K562 (cell line): ENCODE results near the gene MDC1. TPM values are rescaled to one million over a fixed set of nuclear protein-coding genes. Genes with fewer than 3 reads are reported as not detected.

Experiments used
- ARID3B ChIP-seq: fragments of 250-450 bp; sonication (Bioruptor Pico); IDR thresholded peaks from 2 replicates; pipeline ENCODE4 v1.4.0; 2020; ENCODE audit warnings: borderline replicate concordance
- ATF1 ChIP-seq, 2 experiments: fragments of 450-650 bp in 1 of 2; IDR thresholded peaks; 2 replicates each; pipeline ENCODE4 v1.6.1; 2016; ENCODE audit warnings: missing compliant biosample characterization in 1 of 2, missing genetic modification characterization in 1 of 2
- CBX1 ChIP-seq: sonication (generic); IDR thresholded peaks from 2 replicates; pipeline ENCODE4 v1.6.1; 2016; ENCODE audit warnings: antibody characterized with exemption, low read depth, mild to moderate bottlenecking
- EHMT2 ChIP-seq: fragments of 450-650 bp; IDR thresholded peaks from 2 replicates; pipeline ENCODE4 v1.6.1; 2018; ENCODE audit warnings: antibody characterized with exemption
- ELF4 ChIP-seq: fragments of 450-650 bp; formaldehyde crosslinking; IDR thresholded peaks from 2 replicates; pipeline ENCODE4 v1.4.0; 2022; ENCODE audit warnings: missing genetic modification characterization
- ETV1 ChIP-seq: fragments of 450-650 bp; conservative IDR thresholded peaks from 2 replicates; pipeline ENCODE4 v1.6.1; 2016; ENCODE audit warnings: missing genetic modification characterization, control low read depth, low read depth, missing compliant biosample characterization
- FOXA1 ChIP-seq: fragments of 450-650 bp; IDR thresholded peaks from 2 replicates; pipeline ENCODE4 v1.6.1; 2016; ENCODE audit warnings: mild to moderate bottlenecking, borderline replicate concordance
- FUS ChIP-seq: fragments of 200-400 bp; formaldehyde crosslinking; optimal IDR thresholded peaks from 2 replicates; pipeline ENCODE3; 2017; ENCODE audit warnings: low read depth, low read length
- HMG20B ChIP-seq: fragments of 250-450 bp; sonication (Bioruptor Pico); IDR thresholded peaks from 2 replicates; pipeline ENCODE4 v1.5.0; 2021; ENCODE audit warnings: mild to moderate bottlenecking
- HNRNPUL1 ChIP-seq: fragments of 200-400 bp; formaldehyde crosslinking; IDR thresholded peaks from 2 replicates; pipeline ENCODE4 v1.6.1; 2017; ENCODE audit warnings: low read length
- KHSRP ChIP-seq: fragments of 450-650 bp; IDR thresholded peaks from 2 replicates; pipeline ENCODE4 v1.6.1; 2017
- MEF2A ChIP-seq: IDR thresholded peaks from 2 replicates; pipeline ENCODE4 v1.6.1; 2011; ENCODE audit warnings: low read depth, mild to moderate bottlenecking, low read length, moderate library complexity; ENCODE audit not compliant: control insufficient read depth
- NR1H2 ChIP-seq: sonication (generic); formaldehyde crosslinking; IDR thresholded peaks from 2 replicates; pipeline ENCODE4 v1.4.0; 2020; ENCODE audit warnings: mild to moderate bottlenecking, missing genetic modification reagents
- RBM34 ChIP-seq: fragments of 200-400 bp; formaldehyde crosslinking; IDR thresholded peaks from 2 replicates; pipeline ENCODE4 v1.6.1; 2018; ENCODE audit warnings: low read length, borderline replicate concordance; ENCODE audit not compliant: insufficient read depth
- RHOXF2B ChIP-seq: fragments of 250-450 bp; sonication (Bioruptor Pico); conservative IDR thresholded peaks from 2 replicates; pipeline ENCODE4 v1.5.1; 2021
- SMARCE1 ChIP-seq: fragments of 450-650 bp; IDR thresholded peaks from 2 replicates; pipeline ENCODE4 v1.7.1; 2016; ENCODE audit warnings: mild to moderate bottlenecking
- TARDBP ChIP-seq: fragments of 450-650 bp; IDR thresholded peaks from 2 replicates; pipeline ENCODE4 v1.6.1; 2016
- ZC3H8 ChIP-seq: fragments of 450-650 bp; IDR thresholded peaks from 2 replicates; pipeline ENCODE4 v1.6.1; 2017
- ZFX ChIP-seq: sonication (generic); formaldehyde crosslinking; IDR thresholded peaks from 2 replicates; pipeline ENCODE4 v1.8.0; 2022; ENCODE audit warnings: mild to moderate bottlenecking, missing genetic modification reagents, moderate library complexity
- ZNF239 ChIP-seq: fragments of 250-450 bp; sonication (Bioruptor Pico); IDR thresholded peaks from 2 replicates; pipeline ENCODE4 v1.4.0; 2020; ENCODE audit warnings: mild to moderate bottlenecking
- ZNF282 ChIP-seq: sonication (generic); formaldehyde crosslinking; IDR thresholded peaks from 2 replicates; pipeline ENCODE4 v1.8.1; 2023; ENCODE audit warnings: missing genetic modification reagents
- ZNF407 ChIP-seq: fragments of 450-650 bp; IDR thresholded peaks from 2 replicates; pipeline ENCODE4 v1.6.1; 2016; ENCODE audit warnings: low read depth
- ZNF408 ChIP-seq: fragments of 250-450 bp; sonication (Bioruptor Pico); IDR thresholded peaks from 2 replicates; pipeline ENCODE4 v1.4.0; 2020; ENCODE audit warnings: low read depth, mild to moderate bottlenecking, moderate library complexity
- ZSCAN29 ChIP-seq: fragments of 450-650 bp; IDR thresholded peaks from 2 replicates; pipeline ENCODE4 v1.6.1; 2017
- polyA plus RNA-seq, 8 experiments: library from polyadenylated mRNA; depleted of rRNA in 4 of 8; stranded (reverse) in 5 of 8; unstranded in 3 of 8; fragments of >200 nt; fragmentation: Nextera tagmentation in 2 of 8; fragmentation: Illumina TruSeq in 1 of 8; extraction: Ambion mirVana in 2 of 8; extraction: Trizol in 1 of 8; gene quantifications; 2 replicates each; pipeline versions ENCODE4 v1.2.1 to v1.2.3, GENCODE V29; 2011 to 2014; ENCODE audit warnings: inconsistent platforms in 1 of 8, missing spikeins in 1 of 8
- total RNA-seq, 7 experiments: library from RNA; depleted of rRNA in 6 of 7; stranded (reverse); fragments of >200 nt in 6 of 7; fragmentation: Illumina TruSeq in 2 of 7; extraction: Trizol in 2 of 7; gene quantifications; 2 replicates each; pipeline versions ENCODE4 v1.2.1 to v1.2.3, GENCODE V29; 2011 to 2021; ENCODE audit warnings: low replicate concordance in 1 of 7

The MDC1 gene
- total and polyA plus RNA-seq, 9 of the 15 experiments (the other 6 are each of a cell fraction or from before 2014, with no cell fraction given): 8.2 to 114 (median 20.0) TPM

GRCh38 chr6:30720738-30721197 lies 3.7 kb upstream of the MDC1 start (continued):
- TF ChIP-seq ARID3B: no peak
- no peak for TF ChIP-seq CBX1
- TF ChIP-seq RHOXF2B (CRISPR knock-in tag): no peak
- TF ChIP-seq ATF1 (CRISPR knock-in tag; IDR thresholded peaks at IDR 0.05): no peak
- TF ChIP-seq ATF1 (tag; IDR thresholded peaks at IDR 0.05): no peak
- TF ChIP-seq ETV1 (tag): no peak
- no peak for TF ChIP-seq EHMT2
- no peak for TF ChIP-seq ZNF282 (CRISPR knock-in tag)
- 0 out of 2 replicates have a peak, but pooled peaks have one; percentile 66 for TF ChIP-seq ELF4 (CRISPR knock-in tag)
- TF ChIP-seq ZNF408 (CRISPR knock-in tag): no peak
- TF ChIP-seq ZNF407: no peak
- TF ChIP-seq NR1H2 (CRISPR knock-in tag): no peak
- TF ChIP-seq ZNF239 (CRISPR knock-in tag): no peak
- TF ChIP-seq ZSCAN29: 0 out of 2 replicates have a peak, but pooled peaks have one; percentile 34
- no peak for TF ChIP-seq HNRNPUL1
- no peak for TF ChIP-seq KHSRP
- TF ChIP-seq MEF2A: 0 out of 2 replicates have a peak, but pooled peaks have one; percentile 3
- no peak; the same call in 1 of the 2 replicates for TF ChIP-seq ZFX (CRISPR knock-in tag)
- no peak for TF ChIP-seq TARDBP
- TF ChIP-seq RBM34: no peak
- no peak for TF ChIP-seq FOXA1
- no peak for TF ChIP-seq FUS
- TF ChIP-seq HMG20B (CRISPR knock-in tag): no peak
- no peak for TF ChIP-seq SMARCE1
- TF ChIP-seq ZC3H8: no peak
